Measurements from ENCODE around the gene LINC00305. TPM values are rescaled to one million over a fixed set of nuclear protein-coding genes. Genes with fewer than 3 reads are reported as not detected.

The LINC00305 gene
- total and polyA plus RNA-seq, 10 of the 15 experiments (the other 5 are each of a cell fraction or from before 2014, with no cell fraction given) = 0.11 to 19.4 (median 0.26) TPM; not detected in 7

- POLR2A ChIA-PET = no interaction called here
Observed at GRCh38 chr18:64032312-64032711, 116.6 kb downstream of the LINC00305 start.

More at GRCh38 chr18:64032312-64032711, 116.6 kb downstream of the LINC00305 start:
- H2AFZ ChIP-seq (ENCODE audit: control insufficient read depth, low read depth, low read length) = no peak overlapping the region
- FAIRE-seq (no peak), DNase-seq (ENCODE audit: low read depth, low spot score) (no peak), ATAC-seq (no peak)
- no peaks in the 10 kb centered on the region for H3K9me3 ChIP-seq (replicated peaks; ENCODE audit: control insufficient read depth, insufficient read depth, low read length)
- H3K9ac ChIP-seq (ENCODE audit: control insufficient read depth, insufficient read depth, low read length) = no peak overlapping the region
- H3K4me1 ChIP-seq (ENCODE audit: control insufficient read depth, insufficient read depth, low read length) = peaks cover 8% of the 10 kb centered on the region; the same call in 1 of the 2 replicates
- ChIA-PET SMC1A (ENCODE audit: uncharacterized antibody, unreplicated experiment) (interaction anchor here (2.8 to 3.5 kb wide), 2 partner anchors 9 to 377 kb away, joined by 6 to 14 read pairs; no protein-coding TSS in a partner anchor), CTCF (no interaction called here), RAD21 (ENCODE audit: unreplicated experiment) (no interaction called here)
- H3K27ac ChIP-seq (ENCODE audit: control insufficient read depth, insufficient read depth) = no peak overlapping the region
- intact Hi-C loops (cut with micrococcal nuclease; ENCODE audit: unreplicated experiment) = loop anchor here (10.0 kb wide), 1 partner anchor 172 kb away; no protein-coding TSS in a partner anchor
- no peaks in the 10 kb centered on the region for H3K36me3 ChIP-seq (ENCODE audit: control insufficient read depth in 2 of 2, insufficient read depth in 2 of 2, low read length in 1 of 2)
- H4K20me1 ChIP-seq (ENCODE audit: control insufficient read depth, insufficient read depth) = no peaks in the 10 kb centered on the region
- no peaks in the 10 kb centered on the region; a peak in 1 of 4 replicates for H3K27me3 ChIP-seq (replicated peaks in 1 of 2; ENCODE audit: control insufficient read depth in 2 of 2, insufficient read depth in 2 of 2, low read length in 1 of 2)
- BruUV-seq (replicated peaks) = no TSS peak
- H3K4me3 ChIP-seq = no peak overlapping the region
- H3K79me2 ChIP-seq (ENCODE audit: control insufficient read depth, insufficient read depth, low read length) = no peaks in the 10 kb centered on the region
- in situ Hi-C loops (cut with MboI) = loop anchor here (25.0 kb wide), 1 partner anchor 1055 kb away; no protein-coding TSS in a partner anchor
- WGBS (ENCODE audit: insufficient coverage, insufficient replicate concordance, low lambda C conversion rate, missing lambda C conversion rate) = 43% methylated on average over 6 of the region's 6 CpGs
- no peak for TF ChIP-seq HDAC6 (IDR thresholded peaks at IDR 0.05; ENCODE audit: unreplicated experiment)
- TF ChIP-seq STAT3 (IDR thresholded peaks at IDR 0.05; ENCODE audit: low read depth, low read length) = no peak
- no peak for TF ChIP-seq ZNF217 (IDR thresholded peaks at IDR 0.05)
- TF ChIP-seq, protein P1, sequence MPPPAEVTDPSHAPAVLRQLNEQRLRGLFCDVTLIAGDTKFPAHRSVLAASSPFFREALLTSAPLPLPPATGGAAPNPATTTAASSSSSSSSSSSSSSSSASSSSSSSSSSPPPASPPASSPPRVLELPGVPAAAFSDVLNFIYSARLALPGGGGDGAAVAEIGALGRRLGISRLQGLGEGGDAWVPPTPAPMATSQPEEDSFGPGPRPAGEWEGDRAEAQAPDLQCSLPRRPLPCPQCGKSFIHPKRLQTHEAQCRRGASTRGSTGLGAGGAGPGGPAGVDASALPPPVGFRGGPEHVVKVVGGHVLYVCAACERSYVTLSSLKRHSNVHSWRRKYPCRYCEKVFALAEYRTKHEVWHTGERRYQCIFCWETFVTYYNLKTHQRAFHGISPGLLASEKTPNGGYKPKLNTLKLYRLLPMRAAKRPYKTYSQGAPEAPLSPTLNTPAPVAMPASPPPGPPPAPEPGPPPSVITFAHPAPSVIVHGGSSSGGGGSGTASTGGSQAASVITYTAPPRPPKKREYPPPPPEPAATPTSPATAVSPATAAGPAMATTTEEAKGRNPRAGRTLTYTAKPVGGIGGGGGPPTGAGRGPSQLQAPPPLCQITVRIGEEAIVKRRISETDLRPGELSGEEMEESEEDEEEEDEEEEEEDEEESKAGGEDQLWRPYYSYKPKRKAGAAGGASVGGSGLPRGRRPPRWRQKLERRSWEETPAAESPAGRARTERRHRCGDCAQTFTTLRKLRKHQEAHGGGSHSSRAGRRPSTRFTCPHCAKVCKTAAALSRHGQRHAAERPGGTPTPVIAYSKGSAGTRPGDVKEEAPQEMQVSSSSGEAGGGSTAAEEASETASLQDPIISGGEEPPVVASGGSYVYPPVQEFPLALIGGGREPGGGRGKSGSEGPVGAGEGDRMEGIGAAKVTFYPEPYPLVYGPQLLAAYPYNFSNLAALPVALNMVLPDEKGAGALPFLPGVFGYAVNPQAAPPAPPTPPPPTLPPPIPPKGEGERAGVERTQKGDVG (CRISPR knock-in tag; IDR thresholded peaks at IDR 0.05) = no peak
- no peak for TF ChIP-seq RUNX3 (IDR thresholded peaks at IDR 0.05; ENCODE audit: low read length)
- no peak for TF ChIP-seq HCFC1 (IDR thresholded peaks at IDR 0.05; ENCODE audit: low read length)
- TF ChIP-seq KAT2A (conservative IDR thresholded peaks at IDR 0.05; ENCODE audit: control insufficient read depth, low read depth, low read length) = no peak
- no peak for TF ChIP-seq POLR2AphosphoS5 (IDR thresholded peaks at IDR 0.05; ENCODE audit: low read length)
- TF ChIP-seq, protein P2, sequence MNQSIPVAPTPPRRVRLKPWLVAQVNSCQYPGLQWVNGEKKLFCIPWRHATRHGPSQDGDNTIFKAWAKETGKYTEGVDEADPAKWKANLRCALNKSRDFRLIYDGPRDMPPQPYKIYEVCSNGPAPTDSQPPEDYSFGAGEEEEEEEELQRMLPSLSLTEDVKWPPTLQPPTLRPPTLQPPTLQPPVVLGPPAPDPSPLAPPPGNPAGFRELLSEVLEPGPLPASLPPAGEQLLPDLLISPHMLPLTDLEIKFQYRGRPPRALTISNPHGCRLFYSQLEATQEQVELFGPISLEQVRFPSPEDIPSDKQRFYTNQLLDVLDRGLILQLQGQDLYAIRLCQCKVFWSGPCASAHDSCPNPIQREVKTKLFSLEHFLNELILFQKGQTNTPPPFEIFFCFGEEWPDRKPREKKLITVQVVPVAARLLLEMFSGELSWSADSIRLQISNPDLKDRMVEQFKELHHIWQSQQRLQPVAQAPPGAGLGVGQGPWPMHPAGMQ (IDR thresholded peaks at IDR 0.05; ENCODE audit: borderline replicate concordance) = no peak
- TF ChIP-seq SIN3A (IDR thresholded peaks at IDR 0.05; ENCODE audit: low read depth, low read length) = no peak
- no peak for TF ChIP-seq NFYA (IDR thresholded peaks at IDR 0.05; ENCODE audit: borderline replicate concordance, low read depth, low read length)
- TF ChIP-seq ETV6 (conservative IDR thresholded peaks at IDR 0.05 in 1 of 2, IDR thresholded peaks at IDR 0.05 in 1 of 2; ENCODE audit: borderline replicate concordance in 1 of 2, low read depth in 1 of 2) = no peak
- TF ChIP-seq RELA (IDR thresholded peaks at IDR 0.05; ENCODE audit: borderline replicate concordance, partially characterized antibody) = no peak
- TF ChIP-seq SMARCA5 (IDR thresholded peaks at IDR 0.05) = no peak
- TF ChIP-seq JUNB (IDR thresholded peaks at IDR 0.05) = no peak
- no peak overlapping the region for H3K4me2 ChIP-seq (ENCODE audit: control insufficient read depth, insufficient read depth)

Data from GM12878 (cell line).